Skeletal muscle tissue (tissue), 4 donors: ENCODE data around the gene ZBTB40. TPM values are rescaled to one million over a fixed set of nuclear protein-coding genes. Genes with fewer than 3 reads are reported as not detected.

Experiments
- H3K27ac ChIP-seq: one replicate; pipeline ENCODE4 v1.7.0; 2013; ENCODE audit warnings: mild to moderate bottlenecking, low read depth, low read length, inconsistent platforms
- H3K27me3 ChIP-seq, 3 donors: one replicate each; pipeline ENCODE4 v1.7.0; 2013; ENCODE audit warnings: low read length in 3 of 3; ENCODE audit not compliant: control insufficient read depth in 3 of 3, insufficient read depth in 3 of 3
- H3K36me3 ChIP-seq, 3 donors: one replicate each; pipeline ENCODE4 v1.7.0; 2013; ENCODE audit warnings: low read length in 3 of 3; ENCODE audit not compliant: control insufficient read depth in 3 of 3, insufficient read depth in 3 of 3
- H3K4me1 ChIP-seq, 3 donors: one replicate each; pipeline ENCODE4 v1.7.0; 2013; ENCODE audit warnings: low read length in 3 of 3, mild to moderate bottlenecking in 3 of 3; ENCODE audit not compliant: control insufficient read depth in 3 of 3, insufficient read depth in 3 of 3
- H3K4me3 ChIP-seq, 3 donors: one replicate each; pipeline ENCODE4 v1.7.0; 2013; ENCODE audit warnings: low read length in 3 of 3
- H3K9ac ChIP-seq, 3 donors: one replicate each; pipeline ENCODE4 v1.7.0; 2013; ENCODE audit warnings: low read length in 3 of 3, mild to moderate bottlenecking in 3 of 3, moderate library complexity in 2 of 3, low read depth in 1 of 3
- H3K9me3 ChIP-seq, 3 donors: one replicate each; pipeline ENCODE4 v1.7.0; 2013; ENCODE audit warnings: low read length in 3 of 3; ENCODE audit not compliant: control insufficient read depth in 3 of 3
- total RNA-seq: library from RNA; depleted of rRNA; stranded (reverse); fragments of >200 nt; gene quantifications from one replicate; pipeline ENCODE4 v1.2.3, GENCODE V29; 2014
- donor health status: Osteomylitis.

The ZBTB40 gene
- total RNA-seq, 1 donor from 2014 or later: 9.4 TPM

DNA sequence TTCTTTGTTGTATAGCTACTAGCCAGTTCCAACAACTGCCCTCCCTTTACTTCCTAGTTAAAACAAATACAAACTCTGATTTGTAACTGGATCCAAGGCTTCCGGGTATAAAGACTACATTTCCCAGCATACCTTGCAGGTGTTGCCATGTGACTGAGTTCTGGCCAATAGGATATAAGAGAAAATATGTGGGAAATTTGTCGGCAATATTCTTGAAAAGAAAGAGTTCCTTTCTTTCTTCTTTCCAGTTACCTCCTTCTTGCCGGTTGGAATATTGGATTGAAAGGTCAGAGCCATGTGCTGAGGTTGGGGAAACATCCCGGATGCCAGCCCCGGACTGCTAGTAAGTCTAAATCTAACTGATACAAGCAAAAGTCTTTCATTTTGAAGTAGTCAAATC lies 23.0 kb upstream of the ZBTB40 start:
- no peaks in the 10 kb centered on the region for H3K27me3 ChIP-seq
- no peak overlapping the region for H3K9ac ChIP-seq
- H3K36me3 ChIP-seq: no peaks in the 10 kb centered on the region
- no peak overlapping the region for H3K27ac ChIP-seq
- H3K9me3 ChIP-seq: no peaks in the 10 kb centered on the region
- no peaks in the 10 kb centered on the region for H3K4me1 ChIP-seq
- H3K4me3 ChIP-seq: peak overlapping the region; percentile 56 to 70 (median 56)

GRCh38 chr1:22431965-22432364 lies 19.7 kb upstream of the ZBTB40 start:
- Histone ChIP-seq H3K9me3 (no peaks in the 10 kb centered on the region), H3K27ac (no peak overlapping the region), H3K4me3 (no peak overlapping the region), H3K9ac (no peak overlapping the region), H3K36me3 (no peaks in the 10 kb centered on the region), H3K4me1 (no peaks in the 10 kb centered on the region), H3K27me3 (no peaks in the 10 kb centered on the region)

DNA sequence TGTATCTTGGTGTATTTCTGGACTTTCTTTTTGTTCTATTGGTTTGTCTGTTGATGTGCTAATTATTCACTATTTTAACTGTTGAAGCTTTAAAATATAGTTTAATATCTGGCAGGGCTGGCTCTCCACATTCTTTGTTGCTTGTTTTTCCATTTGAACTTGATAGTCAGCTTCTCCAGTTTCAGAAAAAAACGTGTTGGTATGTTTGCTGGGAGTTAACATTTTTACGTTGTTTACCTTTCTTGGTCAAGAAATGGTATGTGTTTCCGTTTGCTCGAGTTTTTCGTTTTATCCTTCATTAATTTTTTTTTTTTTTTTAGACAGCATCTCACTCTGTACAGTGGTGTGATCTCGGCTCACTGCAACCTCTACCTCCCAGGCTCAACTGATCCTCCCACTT lies 16.9 kb upstream of the ZBTB40 start:
- H3K4me1 ChIP-seq: no peaks in the 10 kb centered on the region
- H3K9ac ChIP-seq: no peak overlapping the region
- peaks cover 0 to 2% (median 0%) of the 10 kb centered on the region in 3 donors for H3K9me3 ChIP-seq
- H3K27ac ChIP-seq: no peak overlapping the region
- no peak overlapping the region for H3K4me3 ChIP-seq
- H3K36me3 ChIP-seq: no peaks in the 10 kb centered on the region
- H3K27me3 ChIP-seq: no peaks in the 10 kb centered on the region

DNA sequence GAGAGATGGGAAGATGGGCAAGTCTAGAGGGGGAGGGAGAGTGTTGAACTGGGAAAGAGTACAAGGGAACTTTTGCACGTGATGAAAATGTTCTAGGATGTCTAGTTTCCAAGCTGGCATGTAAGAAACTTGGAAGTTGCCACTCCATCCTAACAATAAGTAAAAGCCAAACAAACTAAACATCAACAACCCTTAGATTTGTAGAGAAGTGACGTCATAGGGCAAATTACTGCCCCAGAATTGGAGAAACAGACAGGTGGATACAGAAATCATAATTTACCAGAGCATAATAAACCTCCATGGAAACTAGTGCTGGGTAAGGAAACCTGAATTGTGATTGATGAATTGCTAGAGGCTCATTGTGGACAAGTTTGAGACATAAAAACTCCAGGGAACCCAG lies 14.7 kb upstream of the ZBTB40 start:
- Histone ChIP-seq H3K4me3 (no peak overlapping the region), H3K27me3 (no peaks in the 10 kb centered on the region), H3K9me3 (peaks cover 0 to 5% (median 2%) of the 10 kb centered on the region in 3 donors), H3K36me3 (no peaks in the 10 kb centered on the region), H3K4me1 (no peaks in the 10 kb centered on the region), H3K9ac (no peak overlapping the region), H3K27ac (no peak overlapping the region)

DNA sequence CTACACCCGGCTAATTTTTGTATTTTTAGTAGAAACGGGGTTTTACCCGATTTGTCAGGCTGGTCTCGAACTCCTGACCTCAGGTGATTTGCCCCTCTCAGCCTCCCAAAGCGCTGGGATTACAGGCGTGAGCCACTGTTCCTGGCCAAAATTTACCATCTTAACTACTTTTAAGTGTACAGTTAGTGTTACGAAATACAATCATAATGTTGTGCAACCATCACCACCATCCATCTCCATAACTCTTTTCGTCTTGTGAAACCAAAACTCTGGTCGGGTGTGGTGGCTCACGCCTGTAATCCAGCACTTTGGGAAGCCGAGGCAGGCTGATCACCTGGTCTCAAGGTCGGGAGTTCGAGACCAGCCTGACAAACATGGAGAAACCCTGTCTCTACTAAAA lies 14.1 kb upstream of the ZBTB40 start:
- Histone ChIP-seq H3K9ac (no peak overlapping the region), H3K36me3 (no peaks in the 10 kb centered on the region), H3K4me3 (no peak overlapping the region), H3K27me3 (no peaks in the 10 kb centered on the region), H3K4me1 (no peaks in the 10 kb centered on the region), H3K27ac (no peak overlapping the region), H3K9me3 (peaks cover 0 to 5% (median 2%) of the 10 kb centered on the region in 3 donors)

DNA sequence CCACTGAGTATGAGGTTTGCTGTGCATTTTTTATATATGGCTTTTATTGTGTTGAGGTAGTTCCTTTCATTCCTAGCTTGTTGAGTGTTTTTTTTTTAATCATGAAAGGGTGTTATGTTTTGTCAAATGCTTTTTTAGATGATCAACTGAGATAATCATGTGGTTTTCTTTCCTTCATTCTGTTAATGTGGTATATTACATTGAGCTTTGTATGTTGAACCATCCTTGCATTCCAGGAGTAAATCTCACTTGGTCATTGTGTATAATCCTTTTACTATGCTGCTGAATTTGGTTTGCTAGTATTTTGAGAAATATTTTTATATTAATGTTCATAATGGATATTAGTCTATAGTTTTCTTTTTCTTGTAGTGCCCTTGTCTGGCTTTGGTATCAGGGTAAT lies 11.1 kb upstream of the ZBTB40 start:
- Histone ChIP-seq H3K4me1 (no peaks in the 10 kb centered on the region), H3K36me3 (no peaks in the 10 kb centered on the region), H3K4me3 (no peak overlapping the region), H3K9ac (no peak overlapping the region), H3K27me3 (no peaks in the 10 kb centered on the region), H3K27ac (no peak overlapping the region), H3K9me3 (peaks cover 0 to 5% (median 2%) of the 10 kb centered on the region in 3 donors)

DNA sequence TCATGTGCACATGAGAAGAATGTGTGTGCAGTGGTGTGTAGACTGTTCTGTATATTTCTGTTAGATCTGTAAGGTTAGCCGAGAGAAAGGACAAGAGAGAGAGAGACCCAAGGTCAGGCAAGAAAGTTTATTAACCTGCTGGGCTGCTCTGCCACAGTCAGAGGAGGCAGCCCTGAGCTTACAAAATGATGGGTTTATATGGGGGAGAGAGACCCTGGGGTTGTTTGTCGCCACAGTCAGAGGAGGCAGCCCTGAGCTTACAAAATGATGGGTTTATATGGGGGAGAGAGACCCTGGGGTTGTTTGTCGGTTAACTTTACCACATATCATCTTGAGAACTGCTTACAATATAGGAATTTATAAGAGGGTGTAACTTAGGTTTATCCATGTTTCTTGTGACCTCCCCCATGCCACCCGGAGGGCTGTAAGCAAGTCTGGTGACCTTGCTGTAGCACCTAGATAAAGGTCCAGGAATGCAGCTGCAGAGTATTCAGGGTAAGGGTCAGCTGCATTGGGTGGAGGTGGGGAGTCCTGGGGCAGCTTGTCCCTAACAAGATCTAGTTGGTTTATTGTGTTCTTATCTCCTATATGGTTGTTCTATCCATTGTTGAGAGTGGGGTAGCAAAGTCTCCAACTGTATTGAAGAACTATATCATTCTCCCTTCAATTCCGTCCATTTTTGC lies 9.3 kb upstream of the ZBTB40 start:
- Histone ChIP-seq H3K9ac (no peak overlapping the region), H3K9me3 (peaks cover 0 to 5% (median 2%) of the 10 kb centered on the region in 3 donors), H3K4me1 (peaks cover 6 to 9% (median 6%) of the 10 kb centered on the region in 3 donors), H3K4me3 (no peak overlapping the region), H3K27ac (no peak overlapping the region), H3K36me3 (no peaks in the 10 kb centered on the region), H3K27me3 (no peaks in the 10 kb centered on the region)

DNA sequence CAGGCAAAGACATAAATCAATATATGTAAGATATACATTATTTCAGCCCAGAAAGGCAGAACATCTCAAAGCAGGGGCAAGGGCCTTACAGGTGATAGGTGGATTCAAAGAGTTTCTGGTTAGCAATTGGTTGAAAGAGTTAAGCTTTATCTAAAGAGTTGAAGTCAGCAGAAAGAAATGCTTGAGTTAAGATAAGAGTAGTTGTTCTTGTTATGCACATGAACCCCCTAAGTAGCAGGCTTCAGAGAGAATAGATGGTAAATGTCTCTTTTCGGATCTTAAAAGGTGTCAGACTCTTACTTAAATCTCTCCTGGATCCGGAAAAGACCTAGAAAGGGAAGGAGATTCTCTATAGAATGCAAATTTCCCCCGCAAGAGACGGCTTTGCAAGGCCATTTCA lies 8.3 kb upstream of the ZBTB40 start:
- Histone ChIP-seq H3K9me3 (peaks cover 0 to 5% (median 2%) of the 10 kb centered on the region in 3 donors), H3K4me1 (peaks cover 13 to 18% (median 16%) of the 10 kb centered on the region in 3 donors), H3K9ac (no peak overlapping the region), H3K4me3 (no peak overlapping the region), H3K36me3 (no peaks in the 10 kb centered on the region), H3K27me3 (no peaks in the 10 kb centered on the region), H3K27ac (no peak overlapping the region)

GRCh38 chr1:22444856-22445255 lies 6.8 kb upstream of the ZBTB40 start:
- no peak overlapping the region for H3K9ac ChIP-seq
- H3K27ac ChIP-seq: no peak overlapping the region
- peaks cover 0 to 5% (median 0%) of the 10 kb centered on the region in 3 donors for H3K9me3 ChIP-seq
- H3K27me3 ChIP-seq: no peaks in the 10 kb centered on the region
- peaks cover 13 to 23% (median 18%) of the 10 kb centered on the region in 3 donors for H3K4me1 ChIP-seq
- no peaks in the 10 kb centered on the region for H3K36me3 ChIP-seq
- H3K4me3 ChIP-seq: no peak overlapping the region

GRCh38 chr1:22447621-22448111 lies 4.0 kb upstream of the ZBTB40 start:
- peak overlapping the region; percentile 29 to 72 (median 65) for H3K9ac ChIP-seq
- H3K4me3 ChIP-seq: peak overlapping the region; percentile 19 to 55 (median 55)
- peak overlapping the region; percentile 75 for H3K27ac ChIP-seq

More at GRCh38 chr1:22447621-22448111, 4.0 kb upstream of the ZBTB40 start:
- Histone ChIP-seq H3K27me3 (no peaks in the 10 kb centered on the region), H3K36me3 (no peaks in the 10 kb centered on the region), H3K4me1 (peaks cover 13 to 34% (median 20%) of the 10 kb centered on the region in 3 donors), H3K9me3 (no peaks in the 10 kb centered on the region)
